HG02610 (cell line): Measurements from ENCODE around the gene EHD3.
"Not testable (repeated sequence)": the region's sequence is repeated elsewhere in the genome, so short reads cannot be mapped to it uniquely, and the experiment has no call there.

Experiments used
- ATAC-seq: cut with Tn5 transposase; IDR thresholded peaks from one replicate; pipeline ENCODE4 v1.9.1; 2021; ENCODE audit warnings: mild to moderate bottlenecking, moderate library complexity; ENCODE audit not compliant: unreplicated experiment

Gene EHD3

DNA sequence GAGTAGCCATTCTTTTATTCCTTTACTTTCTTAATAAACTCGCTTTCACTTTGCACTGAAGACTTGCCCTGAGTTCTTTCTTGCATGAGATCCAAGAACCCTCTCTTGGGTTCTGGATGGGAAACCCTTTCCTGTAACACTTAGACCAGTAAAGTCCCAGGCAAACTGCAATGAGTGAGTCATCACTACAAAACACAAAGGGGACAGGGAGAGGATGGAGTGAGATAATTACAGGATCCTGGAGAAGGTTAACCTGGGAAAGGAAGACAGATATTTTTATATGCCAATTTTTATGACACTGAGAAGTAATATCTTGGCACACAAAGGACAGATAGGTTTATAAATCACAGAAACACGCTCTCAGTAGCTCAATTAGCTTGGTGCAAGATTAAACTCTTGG lies 48.7 kb downstream of the EHD3 start:
- no peak for ATAC-seq

DNA sequence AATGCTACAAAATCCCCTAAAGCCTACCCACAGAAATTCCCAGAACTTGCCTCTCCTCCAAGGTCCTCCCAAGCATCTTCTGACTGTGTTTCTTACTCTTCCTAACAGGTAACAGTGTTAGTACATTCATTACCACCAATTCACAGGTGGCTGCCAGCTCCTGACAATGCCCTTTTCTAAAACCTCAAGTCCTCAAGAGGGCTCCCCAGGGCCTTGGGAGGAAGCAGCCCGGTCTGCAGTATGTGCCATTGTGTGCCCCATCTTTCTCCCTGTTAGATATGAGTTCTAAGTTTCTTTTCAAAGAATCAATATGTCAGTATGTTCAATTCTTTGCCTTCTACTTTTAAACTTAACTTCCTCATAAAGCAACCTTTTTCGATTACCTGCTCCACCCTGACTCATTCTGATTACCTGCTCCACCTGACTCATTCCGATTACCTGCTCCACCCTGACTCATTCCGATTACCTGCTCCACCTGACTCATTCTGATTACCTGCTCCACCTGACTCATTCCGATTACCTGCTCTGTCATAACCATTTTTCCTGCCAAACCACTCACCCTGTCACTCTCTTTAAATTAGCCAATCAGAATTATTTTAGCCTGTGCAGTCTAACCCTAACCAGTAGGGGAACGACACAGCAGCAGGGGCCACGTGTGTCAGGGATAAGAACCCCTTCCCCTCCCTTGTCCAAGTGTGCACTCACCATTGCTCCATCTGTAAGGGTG lies 49.4 kb downstream of the EHD3 start:
- not testable (repeated sequence) for ATAC-seq

DNA sequence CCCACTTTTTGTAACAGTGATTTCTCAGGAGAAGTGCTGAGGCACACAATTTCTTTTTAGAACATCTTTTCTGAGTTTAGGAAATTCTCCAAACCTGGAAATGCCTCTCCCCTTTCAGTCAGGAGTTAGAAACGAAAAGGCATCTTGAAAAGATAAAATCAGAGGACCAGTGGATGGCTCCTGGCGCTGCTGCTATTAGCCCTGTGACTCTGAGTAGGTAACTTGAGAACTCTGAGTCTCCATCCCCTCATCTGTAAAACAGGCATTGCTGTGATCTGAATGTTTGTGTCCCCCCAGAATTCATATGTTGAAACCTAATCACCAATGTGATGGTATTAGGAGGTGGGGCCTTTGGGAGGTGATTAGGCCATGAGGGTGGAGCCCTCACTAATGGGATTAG lies 50.2 kb downstream of the EHD3 start:
- ATAC-seq: no peak

DNA sequence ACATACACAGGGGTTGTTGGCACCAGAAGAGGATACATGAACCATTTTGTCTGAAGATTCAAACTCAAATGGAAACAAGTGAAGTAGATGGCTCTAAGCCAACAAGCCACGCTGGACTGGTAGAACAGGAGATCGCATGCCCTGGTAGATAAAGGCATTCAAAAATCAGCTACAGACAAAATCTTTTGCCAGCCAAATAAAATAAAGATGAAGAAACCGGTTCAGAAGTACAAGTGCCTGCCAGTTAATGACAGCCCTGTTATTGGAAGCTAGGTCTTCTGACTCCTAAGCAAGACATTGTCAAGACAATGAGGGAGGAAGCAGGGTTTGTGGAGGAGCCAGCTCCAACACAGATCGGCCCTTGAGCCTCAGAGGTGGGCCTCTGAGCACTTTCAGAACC lies 52.3 kb downstream of the EHD3 start:
- no peak for ATAC-seq

DNA sequence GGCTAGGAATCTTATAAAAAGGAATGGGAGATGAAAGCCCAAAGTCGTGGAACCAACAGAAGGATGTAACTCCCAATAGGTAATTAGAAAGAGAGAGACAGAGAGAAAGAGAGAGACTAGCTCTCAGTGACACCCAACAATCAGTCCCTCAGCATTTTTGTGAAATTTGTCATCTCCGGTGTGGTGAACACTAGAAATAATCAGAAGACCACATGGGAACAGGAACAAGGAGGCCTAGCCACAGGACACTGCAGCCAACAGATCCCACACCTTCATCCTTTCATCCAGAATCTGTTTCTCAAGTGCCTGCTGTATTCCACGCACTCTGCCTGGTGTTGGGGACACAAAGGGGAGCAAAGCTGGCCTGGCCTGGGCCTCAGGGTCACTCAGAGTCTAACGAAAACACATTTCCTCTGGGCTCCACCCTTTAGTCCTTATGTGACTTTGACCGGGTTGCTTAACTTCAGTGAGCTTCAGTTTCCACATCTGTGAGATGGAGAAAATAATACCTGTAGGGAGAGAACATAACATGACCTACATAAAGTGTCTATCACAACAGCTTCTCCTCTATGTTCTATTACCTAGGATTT lies 53.1 kb downstream of the EHD3 start:
- ATAC-seq: no peak

DNA sequence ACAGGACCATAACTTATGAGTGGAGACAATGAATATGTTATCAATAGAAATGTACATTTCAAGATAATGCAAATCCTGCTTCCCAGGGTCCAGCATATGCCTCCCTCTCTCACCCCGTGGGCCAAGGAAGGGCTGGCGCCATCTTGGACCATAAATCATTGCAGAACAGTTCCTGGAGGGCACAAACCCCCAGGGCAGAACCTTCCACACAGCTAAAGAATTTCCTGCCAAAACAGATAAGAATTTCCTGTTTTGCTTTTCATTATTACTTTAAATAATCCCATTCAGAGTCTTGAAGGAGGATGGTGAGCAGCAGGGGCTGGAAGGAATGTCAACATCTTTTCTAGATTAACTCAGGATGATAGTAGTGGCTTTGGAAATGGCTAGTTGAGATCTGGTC lies 53.7 kb downstream of the EHD3 start:
- ATAC-seq: no peak

DNA sequence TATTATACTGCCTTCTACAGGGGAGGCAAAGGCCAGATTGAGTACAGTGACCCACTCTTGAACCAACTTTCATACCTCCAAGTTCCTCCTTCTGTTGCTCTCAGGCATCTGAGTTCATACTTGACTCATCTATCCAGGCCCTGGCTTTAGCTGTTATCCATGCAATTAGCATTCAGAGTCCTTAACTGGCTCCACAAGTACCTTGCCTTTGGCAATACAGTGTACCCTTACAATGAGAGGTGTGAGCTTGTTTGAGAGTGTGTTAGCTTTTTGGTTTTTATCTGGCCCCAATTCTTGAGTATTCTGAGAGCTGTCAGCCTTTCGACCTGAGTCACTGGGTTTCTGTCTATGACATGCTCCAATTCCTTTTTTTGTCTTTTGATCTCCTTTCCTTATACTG lies 60.2 kb downstream of the EHD3 start:
- no peak for ATAC-seq

DNA sequence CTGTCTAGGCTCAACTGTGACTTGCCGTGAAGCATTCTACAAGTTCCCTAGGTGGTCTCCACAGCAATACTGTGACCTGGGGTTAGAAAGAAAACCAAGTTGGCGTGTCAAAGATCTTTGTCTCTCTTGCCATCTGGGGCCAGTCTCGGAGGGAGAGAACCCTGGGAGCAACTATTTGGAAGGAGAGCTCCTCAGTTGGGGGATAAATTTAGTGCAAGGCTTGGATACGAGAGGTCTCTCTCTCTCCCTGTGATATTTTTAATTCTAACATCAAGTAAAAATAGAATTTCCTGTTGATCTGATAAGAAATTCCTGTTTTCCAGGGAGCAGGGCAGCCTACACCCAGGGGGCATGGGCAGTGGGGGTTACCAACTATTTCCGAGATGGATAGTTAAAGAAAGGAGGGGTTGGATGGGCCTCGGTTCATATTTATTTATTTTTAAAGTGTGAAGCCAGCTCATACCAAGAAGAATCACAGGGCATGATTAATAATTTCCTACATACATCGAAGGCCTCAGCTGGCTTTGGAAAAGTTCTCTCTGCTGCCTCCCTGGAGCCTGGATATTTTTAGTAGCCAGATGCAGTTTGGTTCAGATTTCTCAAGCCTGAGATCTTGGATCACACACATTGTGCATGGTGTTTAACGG lies 62.8 kb downstream of the EHD3 start:
- no peak for ATAC-seq

DNA sequence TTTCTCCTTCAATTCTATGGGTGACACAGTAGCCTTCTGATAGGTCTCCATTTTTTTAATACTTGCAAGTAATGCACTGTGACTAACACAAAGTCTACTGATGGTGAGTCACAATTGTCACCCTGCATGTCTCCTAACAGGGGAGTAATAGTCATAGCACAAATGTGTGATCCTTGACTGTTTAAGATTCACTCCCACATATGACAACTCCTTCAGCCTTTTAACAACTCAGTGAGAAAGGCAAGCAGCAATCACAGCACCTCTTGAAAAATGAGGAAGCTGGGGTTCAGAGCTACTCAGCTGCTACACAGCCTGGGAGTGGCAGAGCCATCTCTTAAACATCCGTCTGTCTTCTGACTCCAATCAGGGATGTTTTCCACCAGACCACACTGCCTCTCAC lies 63.8 kb downstream of the EHD3 start:
- ATAC-seq: no peak

DNA sequence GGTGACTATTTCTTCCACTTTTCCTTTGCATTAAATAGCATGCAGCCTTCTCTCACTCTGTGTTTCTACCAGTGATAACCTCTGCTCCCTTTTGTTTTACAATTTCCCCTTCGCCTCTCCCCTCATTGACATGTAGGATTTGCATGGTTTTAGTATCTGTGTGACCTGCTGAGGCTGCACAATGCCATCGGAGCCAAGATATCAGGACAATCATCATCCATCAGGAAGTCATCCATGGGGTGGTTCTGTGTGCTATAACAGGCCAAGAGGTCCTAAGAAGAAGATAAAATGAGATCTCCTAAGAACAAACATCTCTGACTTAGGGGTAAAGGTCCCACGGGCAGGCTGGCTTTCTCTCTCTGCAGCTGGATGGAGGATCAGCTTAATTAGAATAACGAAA lies 65.6 kb downstream of the EHD3 start:
- ATAC-seq: no peak

DNA sequence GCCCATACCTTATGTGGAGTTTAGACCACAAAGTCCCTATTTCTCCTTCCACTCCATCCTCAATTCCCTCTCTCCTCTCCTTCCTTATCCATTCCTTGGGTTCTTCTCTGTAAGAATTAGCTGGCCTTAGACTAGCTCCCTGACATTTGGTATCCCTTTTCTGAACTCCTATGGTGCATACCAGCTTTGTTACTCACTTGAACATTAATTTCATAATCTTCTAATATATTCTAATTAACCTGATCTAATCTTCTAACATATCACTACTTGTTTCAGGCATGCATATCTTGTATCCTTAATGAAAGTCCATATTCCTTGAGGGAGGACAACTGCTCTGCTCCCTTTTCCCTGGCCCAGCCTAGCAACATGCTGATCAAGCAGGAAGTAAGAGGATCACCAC lies 66.4 kb downstream of the EHD3 start:
- ATAC-seq: no peak

DNA sequence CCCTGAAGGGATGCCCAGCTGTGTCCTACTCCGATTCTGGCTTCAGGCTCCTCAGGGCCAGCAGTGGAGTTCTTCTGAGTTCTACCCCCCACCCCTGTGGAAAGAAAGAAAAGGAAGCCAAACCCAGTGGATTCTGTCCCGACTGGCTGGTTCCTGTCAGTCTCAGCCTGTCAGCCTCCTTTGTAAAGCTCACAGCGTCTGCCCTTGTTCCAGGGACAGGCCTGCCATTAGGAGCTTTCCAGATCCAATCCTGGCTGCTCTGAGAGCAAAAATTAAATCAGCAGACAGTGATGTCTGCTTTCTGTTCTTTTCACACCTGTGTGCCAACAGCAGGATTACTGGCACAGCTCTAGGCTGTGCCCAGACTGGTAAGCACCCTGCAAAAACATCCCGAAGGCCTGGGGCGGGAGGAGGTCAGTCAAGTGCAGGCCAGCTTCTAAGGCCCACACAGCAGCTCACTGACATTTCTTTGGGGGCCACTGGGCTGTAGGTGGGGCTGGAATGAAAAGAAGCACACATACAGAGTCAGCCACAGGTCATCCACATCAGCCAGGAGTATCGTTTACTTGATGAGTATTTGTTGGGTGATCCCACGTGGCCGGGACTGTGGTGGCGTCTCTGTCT lies 69.1 kb downstream of the EHD3 start:
- ATAC-seq: no peak

DNA sequence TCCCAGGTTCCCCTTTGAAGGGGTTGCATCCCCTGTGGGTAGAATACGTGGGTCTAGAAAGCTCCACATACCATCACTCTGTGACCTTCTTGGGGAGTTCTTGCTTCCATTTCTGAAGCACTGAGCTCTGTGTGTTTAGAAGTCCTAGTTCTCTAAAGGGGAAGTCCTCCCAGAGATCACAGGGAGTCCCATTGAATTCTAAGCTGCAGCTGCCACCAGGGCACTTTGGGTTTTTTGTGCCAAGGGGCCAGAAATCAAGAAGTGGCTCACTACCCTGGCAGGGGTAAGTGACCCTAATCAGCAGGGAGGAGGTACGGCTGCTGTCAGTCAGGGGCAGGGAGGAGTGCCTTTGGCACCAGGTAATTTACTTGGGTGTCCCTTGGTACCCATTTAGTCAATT lies 70.9 kb downstream of the EHD3 start:
- no peak for ATAC-seq

DNA sequence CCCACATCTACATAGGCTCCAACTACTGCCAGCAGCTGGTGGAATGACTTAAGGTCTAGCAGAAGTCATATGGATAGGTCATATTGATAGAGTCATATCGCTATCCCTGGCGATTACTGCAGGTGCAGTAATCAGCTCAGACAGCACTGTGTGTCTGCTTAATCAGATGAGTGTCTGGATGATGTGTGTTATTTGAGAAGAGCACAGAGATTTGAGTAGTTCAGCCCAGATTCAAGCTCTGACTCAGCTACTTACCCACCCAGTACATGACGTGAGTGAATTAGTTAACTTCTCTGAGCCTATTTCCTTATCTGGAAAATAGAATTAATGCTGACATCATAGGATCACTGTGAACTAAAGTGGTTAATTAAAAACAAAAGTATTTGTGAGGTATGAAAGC lies 78.9 kb downstream of the EHD3 start:
- no peak for ATAC-seq

DNA sequence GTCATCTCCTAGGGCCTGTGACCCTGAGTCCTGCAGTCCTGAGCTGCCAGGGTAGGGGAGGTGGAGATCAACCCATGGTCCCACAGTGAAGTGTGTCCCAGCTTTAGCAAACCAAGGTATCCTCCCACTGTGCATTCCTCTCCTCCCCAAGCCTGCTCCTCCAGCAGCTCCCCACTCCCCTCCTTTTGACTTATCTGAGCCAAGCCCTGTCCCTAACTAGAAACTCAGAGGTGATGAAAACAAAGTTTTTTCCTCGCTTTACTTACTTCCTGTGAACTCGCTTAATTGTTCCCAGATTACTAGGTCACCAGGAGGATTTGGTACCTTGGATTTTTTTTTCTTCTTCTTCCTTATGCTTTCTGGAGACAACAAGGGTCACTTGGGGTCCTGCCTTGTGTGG lies 80.8 kb downstream of the EHD3 start:
- ATAC-seq: no peak

DNA sequence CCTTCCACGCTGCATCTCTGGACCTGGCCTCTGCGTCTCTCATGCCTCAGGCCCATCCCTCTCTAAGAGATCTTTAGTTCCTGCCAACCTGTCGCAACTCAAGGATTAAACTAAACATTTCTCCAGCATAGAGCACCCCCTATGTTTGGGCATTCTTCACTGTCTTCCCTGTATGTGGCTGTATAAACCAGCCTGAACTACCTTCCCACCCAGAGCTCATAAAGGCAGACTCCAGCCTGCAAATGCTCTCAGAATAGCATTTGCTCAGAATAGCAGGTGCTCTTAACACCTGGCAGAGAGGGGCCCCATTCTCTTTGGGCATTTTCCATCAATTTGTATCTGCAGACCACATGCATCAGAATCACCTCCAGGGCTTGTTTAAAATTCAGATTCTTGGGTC lies 83.4 kb downstream of the EHD3 start:
- no peak for ATAC-seq

DNA sequence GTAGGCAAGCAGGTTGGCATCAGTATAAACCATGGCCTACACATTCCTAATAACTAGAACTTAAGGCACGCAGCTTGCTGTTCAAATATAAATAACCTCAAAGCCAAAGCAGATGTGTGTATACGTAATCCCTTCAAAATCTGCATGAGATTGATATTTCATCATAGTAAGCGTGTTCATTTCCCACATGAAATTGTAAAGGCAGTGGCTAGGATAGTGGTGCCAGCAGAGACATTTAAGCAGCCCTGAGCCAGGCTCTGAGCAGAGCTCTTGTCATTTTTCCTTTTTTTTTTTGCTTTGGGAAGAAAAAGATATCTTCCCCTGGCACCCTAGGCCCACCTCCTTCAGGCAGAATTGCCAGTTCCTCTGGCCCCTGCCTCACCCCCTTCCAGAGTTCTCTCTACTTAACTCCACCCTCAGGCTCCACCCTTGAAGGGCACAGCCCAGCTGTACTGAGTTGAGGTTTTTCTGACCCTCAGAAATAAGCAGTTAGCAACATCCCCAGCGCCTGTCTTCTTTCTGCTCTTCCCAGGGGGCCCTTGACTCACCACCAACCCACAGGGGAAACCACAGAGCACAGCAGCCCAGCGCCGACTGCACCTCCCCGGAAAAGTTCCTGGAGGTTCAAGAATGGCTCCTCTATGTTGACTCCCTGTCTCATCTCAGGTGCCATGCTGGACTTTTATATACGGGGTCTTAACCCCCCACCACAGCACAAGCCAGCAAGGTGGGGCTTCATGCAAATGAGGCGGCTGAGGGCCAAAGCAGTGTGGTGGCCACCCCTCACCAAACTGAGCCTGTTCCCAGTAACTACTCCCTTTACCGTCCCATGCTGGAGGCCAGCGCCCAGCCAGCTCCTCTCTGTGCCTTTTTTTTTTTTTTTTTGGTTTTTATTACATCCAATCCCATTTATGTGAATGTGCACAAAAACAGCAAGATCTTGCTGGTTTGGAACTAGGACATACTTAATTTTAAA lies 84.7 kb downstream of the EHD3 start:
- ATAC-seq: peak; percentile 55
